Pancreas (tissue), 10 donors: ENCODE data around the gene GSG1L2. TPM values are rescaled to one million over a fixed set of nuclear protein-coding genes. Genes with fewer than 3 reads are reported as not detected.
"Not testable (repeated sequence)": the region's sequence is repeated elsewhere in the genome, so short reads cannot be mapped to it uniquely, and the experiment has no call there.

Experiments
- ATAC-seq, 4 donors: fragments of 200-7000 bp; cut with Tn5 transposase; one replicate each; pipeline versions ENCODE4 v1.8.0 to v1.9.1; 2020; ENCODE audit warnings: mild to moderate bottlenecking in 4 of 4, moderate library complexity in 4 of 4
- DNase-seq, 6 donors: peaks; one replicate each; pipeline ENCODE4 v3.0.0-alpha.2; 2020
- FAIRE-seq: peaks from 2 replicates; lab custom pipeline; 2012; peaks lifted over from hg19 to GRCh38; lab: Jason Lieb, UNC
- H3K27ac ChIP-seq, 4 donors: fragments of 200-600 bp; sonication (generic); 1 replicate in 3 of 4; 2 replicates in 1 of 4; pipeline versions ENCODE4 v1.5.0 to v1.8.0; 2020
- H3K27me3 ChIP-seq, 4 donors: fragments of 200-600 bp; one replicate each; pipeline ENCODE4 v1.8.0; 2021
- H3K36me3 ChIP-seq, 3 donors: fragments of 200-600 bp; sonication (generic) in 1 of 3; one replicate each; pipeline versions ENCODE4 v1.5.0 to v1.8.0; 2020 to 2021
- H3K4me1 ChIP-seq, 3 donors: fragments of 200-600 bp; one replicate each; pipeline ENCODE4 v1.8.0; 2021
- H3K4me3 ChIP-seq, 4 donors: fragments of 200-600 bp; sonication (generic) in 2 of 4; one replicate each; pipeline versions ENCODE4 v1.5.0 to v1.8.0; 2020 to 2021
- H3K9me3 ChIP-seq, 4 donors: fragments of 200-600 bp; one replicate each; pipeline ENCODE4 v1.8.0; 2021
- CTCF ChIP-seq, 4 donors: fragments of 200-600 bp; sonication (generic) in 3 of 4; IDR thresholded peaks; one replicate each; pipeline versions ENCODE4 v1.5.0 to v1.8.0; 2021; ENCODE audit warnings: antibody characterized with exemption in 4 of 4
- WGBS, 2 donors: extraction: QIAGEN DNeasy Blood & Tissue Kit; methylation state at CpG; one replicate each; pipeline ENCODE4 v1.1.7; 2013; 5-methylcytosine and 5-hydroxymethylcytosine counted together
- intact Hi-C, 3 donors: fragments of 100-400 bp; cut with DNase I; formaldehyde crosslinking; loops; one replicate each; pipeline versions ENCODE4 v1.11.1 to v1.14.2; 2022
- polyA plus RNA-seq, 2 donors: library from polyadenylated mRNA; stranded (reverse); fragments of 200-250 nt; gene quantifications; one replicate each; pipeline ENCODE4 v1.2.3, GENCODE V29; 2013
- total RNA-seq, 6 donors: library from RNA; stranded (reverse); fragmentation: NEBNext Ultra II Directional in 4 of 6; extraction: Animal tissue kit (Norgen Biotek cat#: 25700) in 4 of 6; gene quantifications; one replicate each; pipeline versions ENCODE4 v1.2.1 to v1.2.4, GENCODE V29; 2021 to 2023
- donor health status: healthy with polysubstance abuse.
- donor health status: DM: no; HTN: no; CAD: no; lungs with moderate emphysema.
- donor health status: DM: no; HTN: no; CAD: no.
- donor health status: control.
- donor health status: control.
- donor health status: Bipolar disorder and iron deficiency.
- donor health status: DM: yes; HTN: yes; CAD: no.
- donor health status: DM: no; HTN: no; CAD: no.
- donor health status: DM: no; HTN: no; CAD: no.
- donor health status: DM: yes; HTN: yes; CAD: no.

The GSG1L2 gene
- total and polyA plus RNA-seq, 8 donors, result not detected

GRCh38 chr17:9790316-9790715 is 31.6 kb downstream of the GSG1L2 start:
- FAIRE-seq (no peak), DNase-seq (no peak), ATAC-seq (no peak)
- Histone ChIP-seq H3K27ac (no peak overlapping the region), H3K4me1 (no peaks in the 10 kb centered on the region), H3K4me3 (no peak overlapping the region), H3K27me3 (no peaks in the 10 kb centered on the region), H3K36me3 (no peaks in the 10 kb centered on the region), H3K9me3 (no peaks in the 10 kb centered on the region)
- no peak for TF ChIP-seq CTCF (IDR thresholded peaks at IDR 0.05)
- 58 to 61% methylated on average over 4 of the region's 4 CpGs for WGBS, 2 donors
- intact Hi-C loops, result no loop called here

GRCh38 chr17:9788601-9789000 is 33.3 kb downstream of the GSG1L2 start:
- no peak for FAIRE-seq
- intact Hi-C loops, result no loop called here
- no peak for DNase-seq
- Histone ChIP-seq H3K9me3 (no peaks in the 10 kb centered on the region), H3K36me3 (no peaks in the 10 kb centered on the region), H3K4me1 (no peaks in the 10 kb centered on the region), H3K27me3 (no peaks in the 10 kb centered on the region), H3K27ac (no peak overlapping the region), H3K4me3 (no peak overlapping the region)
- no peak for ATAC-seq
- TF ChIP-seq CTCF (IDR thresholded peaks at IDR 0.05), result no peak
- WGBS, 2 donors, result 62 to 66% methylated on average over 8 of the region's 8 CpGs

- FAIRE-seq, result no peak
- Histone ChIP-seq H3K4me3 (no peak overlapping the region), H3K4me1 (no peaks in the 10 kb centered on the region), H3K36me3 (no peaks in the 10 kb centered on the region), H3K9me3 (no peaks in the 10 kb centered on the region), H3K27ac (no peak overlapping the region), H3K27me3 (peaks cover 0 to 12% (median 2%) of the 10 kb centered on the region in 4 donors)
- DNase-seq, result no peak
- ATAC-seq, result no peak
- WGBS, 2 donors, result 84 to 89% methylated on average over 2 of the region's 2 CpGs
- intact Hi-C loops, result no loop called here
- TF ChIP-seq CTCF (IDR thresholded peaks at IDR 0.05), result no peak
Measured at GRCh38 chr17:9784544-9784943, 37.3 kb downstream of the GSG1L2 start.

GRCh38 chr17:9783465-9783864 is 38.4 kb downstream of the GSG1L2 start:
- FAIRE-seq, H3K27ac ChIP-seq, H3K9me3 ChIP-seq, ATAC-seq, intact Hi-C loops, H3K4me1 ChIP-seq, H3K4me3 ChIP-seq, H3K36me3 ChIP-seq, DNase-seq: not testable (repeated sequence)
- 75 to 89% methylated on average over 5 of the region's 5 CpGs for WGBS, 2 donors
- H3K27me3 ChIP-seq, result peaks cover 0 to 12% (median 2%) of the 10 kb centered on the region in 4 donors

- no peaks in the 10 kb centered on the region for H3K36me3 ChIP-seq
- no peak overlapping the region for H3K27ac ChIP-seq
- H3K9me3 ChIP-seq, result no peaks in the 10 kb centered on the region
- FAIRE-seq, result no peak
- ATAC-seq, result no peak
- DNase-seq, result no peak
- no peak overlapping the region for H3K4me3 ChIP-seq
- peaks cover 0 to 12% (median 2%) of the 10 kb centered on the region in 4 donors for H3K27me3 ChIP-seq
- TF ChIP-seq CTCF (IDR thresholded peaks at IDR 0.05), result no peak
- 37 to 55% methylated on average over 4 of the region's 4 CpGs for WGBS, 2 donors
- H3K4me1 ChIP-seq, result no peaks in the 10 kb centered on the region
- intact Hi-C loops, result no loop called here
Measured at GRCh38 chr17:9783050-9783449, 38.8 kb downstream of the GSG1L2 start.
